NCI-H146 treated with DMSO at 0.1 percent for 48 hours (cell line): Measurements from ENCODE around the gene NTNG1.
"Not testable (repeated sequence)": the region's sequence is repeated elsewhere in the genome, so short reads cannot be mapped to it uniquely, and the experiment has no call there.

Experiments used
- DNase-seq: peaks from one replicate; lab custom pipeline; 2025; ENCODE audit not compliant: unreplicated experiment; lab: John Stamatoyannopoulos, UW

Gene NTNG1

DNA sequence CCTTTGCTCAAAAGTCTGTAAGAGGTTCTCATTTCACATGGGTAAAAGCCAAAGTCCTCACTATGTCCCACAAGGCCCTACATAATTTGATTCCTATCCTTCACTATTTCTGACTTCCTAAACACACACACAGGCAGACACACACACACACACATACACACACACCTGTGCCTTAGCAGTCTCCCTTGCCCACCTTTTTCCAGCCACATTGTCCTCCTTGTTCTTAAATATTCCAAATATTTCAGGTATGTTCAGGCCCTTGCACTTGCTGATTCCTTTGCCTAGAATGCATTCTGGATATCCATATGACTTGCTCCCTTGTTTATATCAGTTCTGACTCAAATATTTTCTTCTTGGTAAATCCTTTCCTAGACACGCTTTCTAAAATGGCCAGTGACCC is 54.6 kb downstream of the NTNG1 start:
- no peak for DNase-seq

DNA sequence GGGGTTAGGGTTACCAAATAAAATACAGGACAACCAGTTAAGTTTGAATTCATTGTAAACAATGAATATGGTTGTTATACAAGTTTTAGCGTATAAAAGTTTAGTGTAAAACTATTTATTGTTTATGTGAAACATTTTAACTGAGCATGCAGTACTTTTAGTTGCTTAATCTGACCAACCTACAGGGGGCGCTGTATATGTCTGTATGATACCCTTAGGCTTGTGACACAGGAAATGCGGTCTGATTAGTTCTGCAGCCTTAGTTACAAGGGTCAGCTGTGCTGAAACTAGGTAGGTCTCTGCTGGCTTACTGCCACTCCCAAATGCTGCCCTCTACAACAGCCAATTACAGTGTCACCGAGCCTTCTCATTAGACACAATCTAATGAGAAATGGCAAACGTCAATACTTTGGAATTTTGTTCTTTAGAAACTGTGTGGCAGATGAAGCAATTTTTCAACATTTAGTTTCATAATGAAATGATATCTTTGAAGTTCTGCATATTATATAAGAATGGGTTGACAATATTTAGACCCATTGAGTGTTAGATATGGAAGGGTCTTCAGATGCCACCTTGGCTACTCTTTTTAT is 56.2 kb downstream of the NTNG1 start:
- peak; percentile 66 for DNase-seq

DNA sequence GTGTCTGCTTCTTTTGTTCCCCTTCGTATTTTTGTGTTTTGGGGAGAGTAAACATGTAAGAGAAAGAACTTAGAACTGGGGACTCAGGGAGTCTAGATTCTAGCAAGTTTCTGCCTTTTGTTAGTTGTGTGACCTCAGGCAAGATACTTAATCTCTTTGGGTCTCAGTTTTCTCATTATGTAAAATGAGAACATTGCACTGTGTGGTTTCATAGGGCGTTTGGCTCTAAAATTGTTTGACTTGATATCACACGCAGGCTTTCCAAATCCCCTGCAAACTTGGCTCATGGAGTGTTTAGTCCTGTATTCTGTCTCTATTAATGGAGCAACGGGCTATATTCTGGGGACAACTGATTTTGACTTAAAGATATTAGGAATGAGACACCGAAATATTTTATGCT is 57.7 kb downstream of the NTNG1 start:
- peak; percentile 65 for DNase-seq

DNA sequence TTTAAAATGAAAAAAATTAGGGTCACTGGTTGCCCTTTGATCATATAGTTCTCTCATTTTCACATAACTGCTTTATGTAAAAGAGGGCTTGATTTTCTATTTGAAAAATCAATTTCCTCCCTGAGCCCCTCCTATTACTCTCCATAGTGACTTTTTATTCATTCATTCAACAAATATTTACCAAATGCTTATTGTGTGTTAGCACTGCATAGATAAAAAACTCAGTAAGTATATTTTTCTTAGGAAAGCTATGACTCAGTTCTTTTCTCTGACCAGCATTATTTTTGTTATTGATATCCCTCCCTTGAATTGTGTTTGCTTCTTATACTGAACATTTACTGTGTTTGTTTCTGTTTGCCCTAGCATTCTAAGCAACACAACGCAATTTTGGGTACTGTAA is 59.8 kb downstream of the NTNG1 start:
- no peak for DNase-seq

DNA sequence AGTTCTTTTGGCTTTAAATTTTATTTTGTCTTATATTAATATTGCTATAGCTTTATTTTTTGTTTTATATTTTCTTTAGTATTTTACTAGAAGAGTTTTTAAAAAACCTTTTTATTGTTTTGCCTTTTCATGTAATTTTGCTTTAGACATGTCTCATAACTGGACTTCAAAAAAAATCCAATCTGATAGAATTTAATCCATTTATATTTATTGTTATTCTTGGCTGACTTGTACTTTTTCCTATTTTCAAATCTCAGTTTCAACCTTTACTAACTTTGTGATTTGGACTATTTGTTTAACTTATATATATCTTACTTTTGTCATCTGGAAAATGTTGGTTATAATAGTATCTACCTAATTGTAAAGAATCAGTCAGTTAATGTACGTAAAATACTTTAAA is 61.2 kb downstream of the NTNG1 start:
- DNase-seq, result no peak

DNA sequence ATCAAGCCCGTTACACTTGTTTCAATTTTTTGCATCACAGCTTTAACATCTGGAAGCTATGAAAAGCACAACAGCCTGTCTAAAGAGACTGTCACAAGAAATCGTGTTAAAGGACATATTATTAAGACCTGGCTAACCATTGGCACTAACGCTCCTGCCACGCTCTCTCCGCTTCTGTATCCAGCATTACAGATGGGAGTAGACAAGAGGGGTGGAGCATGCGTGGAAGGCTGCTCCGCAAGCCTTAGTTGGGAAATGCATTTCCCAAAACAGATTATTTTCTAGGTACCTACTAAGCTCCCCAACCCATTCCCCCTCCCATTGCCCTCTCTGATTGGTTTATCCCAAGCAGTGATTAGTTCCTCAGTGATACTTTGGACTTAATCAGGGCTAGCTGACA is 72.4 kb downstream of the NTNG1 start:
- no peak for DNase-seq

DNA sequence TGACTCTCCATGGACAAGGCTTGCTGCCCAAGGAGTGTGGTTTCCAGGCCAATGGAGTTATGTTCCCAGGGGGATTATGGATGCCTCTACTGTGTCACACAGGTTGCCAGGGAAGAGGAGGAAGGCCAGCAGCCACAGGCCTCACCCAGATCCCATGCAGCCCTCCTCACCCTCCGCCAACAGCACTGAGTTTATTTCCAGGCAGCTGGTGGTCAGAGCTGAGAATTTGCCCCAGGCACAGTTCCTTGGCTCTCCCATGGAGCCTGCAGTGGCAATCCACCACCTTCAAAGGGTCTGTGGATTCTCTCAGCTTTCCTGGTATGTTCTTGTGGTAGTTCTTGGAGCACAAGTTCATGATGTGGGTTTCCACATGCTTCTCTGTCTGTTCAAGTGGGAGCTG is 79.2 kb downstream of the NTNG1 start:
- no peak for DNase-seq

DNA sequence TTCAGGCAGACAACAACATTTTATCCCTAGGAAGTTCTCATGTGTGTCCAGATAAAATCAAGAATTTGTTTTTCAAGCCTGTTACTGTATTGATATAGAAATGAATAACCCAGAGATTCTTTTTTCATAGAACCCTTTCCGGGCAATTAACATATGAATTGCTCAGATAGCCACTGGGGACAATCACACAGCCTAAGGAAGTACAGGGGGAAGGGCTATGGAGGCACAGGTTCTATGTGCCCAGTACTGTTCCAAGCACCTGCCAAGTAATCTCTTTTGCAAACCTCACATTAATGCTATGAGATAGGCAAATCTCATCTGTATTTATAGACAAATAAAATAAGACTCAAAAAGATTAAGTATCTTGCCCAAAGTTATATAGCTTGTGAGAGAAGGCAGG is 84.9 kb downstream of the NTNG1 start:
- DNase-seq, result peak; percentile 83

DNA sequence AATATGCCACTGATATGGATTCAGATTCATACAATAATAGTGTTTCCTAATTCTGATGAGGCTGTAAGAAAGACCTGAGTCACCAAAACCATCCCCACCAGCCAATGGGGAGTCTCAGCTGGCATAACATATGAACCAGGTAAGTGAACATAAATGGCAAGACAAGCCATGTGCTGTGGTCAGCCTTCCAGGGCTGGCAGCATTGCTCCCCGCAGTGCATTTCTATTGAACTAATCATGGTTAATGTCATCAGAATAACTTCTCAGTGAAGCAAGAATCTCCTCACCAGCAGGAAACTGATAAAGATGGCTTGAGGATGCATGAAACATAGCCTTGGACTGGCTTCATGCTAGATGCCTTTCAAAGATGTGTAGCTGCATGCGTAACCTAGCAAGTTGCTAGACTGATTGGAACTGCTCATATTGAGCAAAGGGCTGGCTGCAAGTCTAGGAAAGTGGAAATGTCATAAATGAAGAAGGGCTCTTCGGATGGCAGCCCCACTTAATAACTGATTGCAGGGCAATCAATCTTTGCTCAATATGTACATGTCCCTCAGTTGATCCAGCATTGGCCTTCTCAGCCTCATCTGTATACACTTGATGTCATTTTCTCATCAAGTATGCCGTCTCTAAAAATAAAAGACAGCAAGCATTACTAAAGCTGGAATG is 88.0 kb downstream of the NTNG1 start:
- DNase-seq, result no peak

DNA sequence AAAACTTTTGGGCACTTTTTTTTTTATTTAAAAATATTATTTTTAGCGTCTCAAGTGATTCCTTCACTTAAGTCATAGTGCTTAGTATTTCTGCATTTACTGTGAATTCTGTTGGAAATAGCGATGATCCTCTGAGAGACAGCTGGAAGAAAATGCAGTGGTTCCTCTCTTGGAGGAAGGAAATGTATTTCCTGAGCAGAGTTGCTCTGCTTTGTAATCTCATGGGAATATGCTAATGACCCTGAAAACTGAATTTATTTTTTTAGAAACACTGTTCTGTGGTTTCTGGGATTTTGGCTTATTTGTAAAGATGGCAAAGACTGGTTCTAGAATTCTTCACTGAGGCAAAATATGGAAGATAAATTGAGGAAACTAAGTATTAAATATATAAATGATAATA is 88.9 kb downstream of the NTNG1 start:
- DNase-seq, result no peak

DNA sequence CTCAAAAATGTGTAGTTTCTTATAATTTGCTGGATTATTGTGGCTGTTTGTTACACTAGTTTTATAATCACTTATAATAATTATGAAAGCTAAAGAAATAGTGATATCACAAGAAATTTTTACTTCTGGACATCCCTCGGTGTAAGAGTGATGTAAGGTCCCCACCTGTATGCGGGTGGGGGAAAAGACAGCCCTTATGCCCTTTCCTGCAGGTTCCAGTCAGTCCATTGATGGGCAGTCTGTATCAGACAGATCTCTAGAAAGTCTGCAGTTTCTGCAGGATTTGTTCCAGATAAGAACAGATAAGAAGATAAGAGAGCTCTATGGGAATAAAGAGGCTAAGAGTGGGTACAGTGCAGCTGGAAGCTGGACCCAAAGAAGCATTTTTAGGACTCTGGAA is 89.3 kb downstream of the NTNG1 start:
- DNase-seq, result no peak

DNA sequence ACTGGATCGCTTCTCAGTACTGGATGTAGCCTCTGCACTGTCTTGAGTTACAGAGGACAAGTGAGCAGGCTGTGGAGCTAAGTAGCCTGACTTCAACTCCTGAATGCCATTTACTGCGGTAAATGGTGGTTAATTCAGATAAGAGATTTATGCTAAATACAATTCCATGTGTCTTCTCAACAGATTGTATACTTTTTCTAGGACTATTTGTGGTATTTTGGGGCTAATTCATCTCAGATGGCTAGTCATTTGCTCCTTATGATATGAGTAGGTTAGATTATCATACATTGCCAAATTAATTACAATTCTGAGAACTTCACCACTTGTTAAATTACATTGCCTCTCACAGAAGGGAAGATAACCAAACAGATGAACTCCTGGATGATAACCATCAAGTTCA is 90.5 kb downstream of the NTNG1 start:
- DNase-seq, result no peak

DNA sequence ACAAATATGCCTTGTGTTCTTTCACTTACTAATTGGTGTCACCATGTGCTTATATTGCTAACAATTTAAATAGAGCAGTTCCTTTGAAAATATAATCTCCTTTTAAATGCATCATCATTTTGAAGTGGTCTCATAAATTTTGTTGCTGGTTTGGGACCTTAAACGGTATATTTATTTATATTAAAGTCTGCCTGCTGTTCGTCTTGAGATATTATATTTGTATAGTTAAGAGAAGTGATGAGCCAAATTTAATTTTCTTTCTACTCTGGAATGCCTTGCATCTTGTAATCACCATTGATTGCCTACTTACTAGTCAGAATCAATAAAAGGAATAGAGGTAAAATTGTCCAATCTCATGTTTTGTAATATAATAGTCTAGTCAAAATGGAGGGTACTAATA is 91.6 kb downstream of the NTNG1 start:
- peak; percentile 61 for DNase-seq

DNA sequence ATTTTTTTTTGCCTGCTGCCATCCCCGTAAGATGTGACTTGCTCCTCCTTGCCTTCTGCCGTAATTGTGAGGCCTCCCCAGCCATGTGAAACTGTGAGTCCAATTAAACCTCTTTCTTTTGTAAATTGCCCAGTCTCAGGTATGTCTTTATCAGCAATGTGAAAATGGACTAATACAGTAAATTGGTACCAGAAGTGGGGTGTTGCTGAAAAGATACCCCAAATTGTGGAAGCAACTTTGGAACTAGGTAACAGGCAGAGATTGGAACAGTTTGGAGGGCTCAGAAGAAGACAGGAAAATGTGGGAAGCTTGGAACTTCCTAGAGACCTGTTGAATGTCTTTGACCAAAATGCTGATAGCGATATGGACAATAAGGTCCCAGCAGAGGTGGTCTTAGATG is 95.9 kb downstream of the NTNG1 start:
- not testable (repeated sequence) for DNase-seq

DNA sequence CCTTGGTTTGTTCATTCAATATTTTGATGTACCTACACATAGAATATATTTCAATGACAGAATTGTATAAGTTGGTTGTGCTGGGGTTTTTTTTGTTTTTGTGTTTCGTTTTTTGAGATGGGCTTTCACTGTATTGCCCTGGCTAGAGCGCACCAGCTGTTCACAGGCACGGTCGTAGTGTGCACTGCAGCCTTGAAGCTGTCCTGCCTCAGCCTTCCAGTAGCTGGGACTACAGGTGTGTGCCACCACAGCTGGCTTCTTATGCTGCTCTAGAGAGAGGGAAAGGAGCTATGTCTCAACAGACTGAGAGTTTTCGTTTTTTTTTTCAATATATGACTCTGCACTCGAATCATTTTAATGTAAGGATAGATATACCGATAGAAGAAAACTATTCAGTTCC is 102.6 kb downstream of the NTNG1 start:
- DNase-seq, result no peak

DNA sequence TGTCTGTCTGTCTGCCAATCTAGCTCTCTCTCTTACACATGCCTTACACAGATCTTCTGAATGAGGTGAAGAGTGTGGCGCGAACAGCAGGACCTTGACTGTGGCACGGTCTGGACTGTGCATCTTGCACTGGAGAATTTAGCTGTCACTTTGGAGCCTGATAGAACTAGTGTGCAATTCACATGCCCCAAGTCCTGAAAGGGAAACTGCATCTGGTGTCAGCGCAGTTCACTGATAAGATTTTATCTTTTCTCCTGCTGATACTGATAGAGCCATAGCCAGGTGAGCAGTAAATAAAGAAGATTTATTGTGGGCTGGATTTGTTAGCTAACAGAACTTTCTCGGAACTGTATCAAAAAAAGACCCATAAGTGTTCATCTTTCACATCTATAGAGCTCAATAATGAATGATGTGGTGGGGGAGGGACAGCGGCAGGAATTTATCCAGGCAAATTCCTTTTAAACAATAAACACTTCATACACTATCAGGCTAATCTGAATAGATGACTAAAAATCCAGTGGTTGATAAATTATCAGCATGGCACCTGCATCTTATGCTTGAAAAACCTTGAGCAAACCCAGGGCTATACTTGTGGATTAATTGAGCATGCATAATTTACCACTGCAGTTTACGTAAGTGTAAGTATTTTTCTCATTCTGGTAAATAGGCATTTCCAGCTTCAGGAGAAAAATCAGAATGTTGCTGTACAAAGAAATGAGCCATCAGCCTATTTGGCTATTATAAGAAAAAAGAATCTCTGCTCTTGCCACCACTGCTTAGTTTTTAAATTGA is 104.1 kb downstream of the NTNG1 start:
- DNase-seq, result peak; percentile 70

DNA sequence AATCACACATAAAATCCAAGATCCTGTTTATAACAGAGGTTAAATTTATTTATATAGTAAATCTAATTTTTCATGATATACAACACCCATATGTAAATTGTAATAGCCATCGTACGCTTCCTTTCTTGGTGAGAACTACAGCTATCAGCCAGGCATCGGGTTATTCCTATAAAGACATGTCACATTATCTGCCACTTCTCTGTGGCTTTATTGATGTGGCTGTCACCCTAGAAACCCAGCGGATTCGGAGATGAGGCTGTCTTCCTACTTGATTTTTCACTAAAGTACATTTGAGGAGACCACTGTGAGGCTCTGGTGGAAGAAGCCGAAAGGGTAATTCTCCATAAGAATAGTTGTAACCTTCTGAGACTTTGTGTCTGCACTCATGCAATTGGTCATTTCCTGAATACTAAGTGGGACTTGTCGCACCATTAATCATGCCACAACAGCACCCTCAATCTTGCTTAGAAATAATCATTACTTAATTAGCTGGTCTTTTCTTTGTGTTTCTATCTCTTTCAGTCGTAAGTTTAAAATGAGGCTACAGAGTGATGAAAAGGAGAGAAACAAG is 106.0 kb downstream of the NTNG1 start:
- DNase-seq, result peak; percentile 60

DNA sequence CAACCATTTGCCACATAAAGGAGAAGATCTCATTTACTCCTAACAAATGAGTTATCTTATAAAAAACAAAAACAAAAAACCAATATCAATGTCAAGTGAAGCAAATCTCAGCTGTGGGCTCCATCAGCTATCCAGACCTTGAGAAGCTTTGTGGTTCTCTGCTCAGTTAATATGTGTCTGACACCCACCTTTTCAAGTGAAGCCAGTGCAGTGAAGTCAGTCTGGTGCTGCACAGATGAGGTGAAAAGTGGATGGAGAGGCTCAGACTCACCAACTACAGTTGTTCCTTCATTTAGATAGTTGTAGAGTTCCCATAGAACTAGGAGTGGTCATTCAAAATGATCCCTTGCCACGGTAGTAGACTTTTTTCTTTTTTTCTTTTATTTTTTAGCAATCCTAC is 106.8 kb downstream of the NTNG1 start:
- no peak for DNase-seq

DNA sequence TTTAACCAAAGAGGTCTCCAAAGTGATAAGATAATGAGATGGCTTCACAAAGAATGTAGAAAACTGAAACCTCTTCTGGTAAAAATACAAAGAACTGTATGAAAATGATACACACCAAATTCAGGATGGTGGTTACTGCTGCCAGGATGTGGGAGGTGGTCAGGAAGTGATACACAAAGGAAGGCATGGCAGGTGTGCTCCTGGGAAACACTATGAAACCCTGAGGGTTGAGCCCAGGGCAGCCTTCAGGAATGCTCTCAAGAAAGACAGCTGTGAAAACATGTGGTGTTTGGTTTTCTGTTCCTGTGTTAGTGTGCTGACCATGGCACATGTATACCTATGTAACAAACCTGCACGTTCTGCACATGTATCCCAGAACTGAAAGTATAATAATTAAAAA is 109.3 kb downstream of the NTNG1 start:
- DNase-seq, result peak; percentile 94

DNA sequence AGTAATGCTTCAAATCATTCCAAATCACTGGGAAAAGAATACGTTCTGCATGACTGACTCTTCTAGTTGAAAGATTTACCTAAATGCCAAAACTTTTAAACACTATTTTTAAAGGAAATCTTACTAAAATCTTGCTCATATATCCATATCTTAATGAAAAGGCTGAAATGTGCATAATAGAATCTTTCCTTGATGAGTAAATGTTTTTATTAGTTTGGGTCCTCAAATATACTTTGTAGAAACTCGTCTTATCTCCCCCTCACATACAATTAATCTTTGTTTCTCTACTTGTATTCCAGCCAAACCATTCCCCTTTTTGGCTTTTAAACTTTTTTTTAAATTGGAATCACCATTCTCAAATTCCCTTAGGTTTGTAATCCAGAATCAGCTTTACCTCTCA is 110.2 kb downstream of the NTNG1 start:
- no peak for DNase-seq

DNA sequence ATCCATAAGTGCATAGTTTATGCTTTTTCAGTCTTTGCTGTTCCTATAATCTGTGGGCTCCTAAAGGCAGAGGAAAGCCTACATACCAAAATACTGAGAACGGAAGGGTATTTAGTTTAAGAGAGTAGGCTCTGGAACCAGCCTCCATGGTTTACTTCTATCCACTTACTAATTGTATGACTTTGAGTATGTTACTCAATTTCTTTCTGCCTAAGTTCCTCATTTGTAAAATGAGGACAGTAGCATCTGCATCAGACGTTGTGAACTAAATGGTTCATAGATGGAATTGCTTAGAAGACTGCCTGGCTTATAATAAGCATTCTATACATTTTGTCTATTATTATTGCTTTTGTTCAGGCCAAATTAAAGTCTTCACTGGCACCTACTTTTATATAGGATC is 111.0 kb downstream of the NTNG1 start:
- DNase-seq, result no peak

DNA sequence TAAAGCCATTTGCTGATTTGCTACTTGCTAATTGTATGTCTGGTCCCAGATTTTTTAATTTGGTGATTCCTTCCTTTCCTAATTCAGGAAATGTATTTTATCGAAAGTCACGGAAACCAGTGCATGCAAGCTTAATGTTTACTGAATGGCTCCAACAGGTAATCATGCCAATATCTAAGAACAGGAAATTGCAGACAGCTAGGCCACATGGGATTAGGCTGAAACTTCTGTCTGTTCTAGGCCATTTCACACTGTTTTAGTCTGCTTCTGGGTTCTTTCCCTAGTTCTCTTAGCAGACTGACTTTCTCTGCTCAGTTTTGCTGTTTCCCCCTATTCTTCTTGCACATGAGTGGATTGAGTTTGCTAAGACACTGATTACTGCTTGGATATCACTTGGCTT is 111.4 kb downstream of the NTNG1 start:
- DNase-seq, result no peak
